NCI-H82 treated with DMSO at 0.1 percent for 48 hours (cell line): ENCODE measurements around the gene MTCH1.

Source experiments
- DNase-seq: peaks from one replicate; lab custom pipeline; 2025; ENCODE audit not compliant: unreplicated experiment; lab: John Stamatoyannopoulos, UW

MTCH1 gene

DNA sequence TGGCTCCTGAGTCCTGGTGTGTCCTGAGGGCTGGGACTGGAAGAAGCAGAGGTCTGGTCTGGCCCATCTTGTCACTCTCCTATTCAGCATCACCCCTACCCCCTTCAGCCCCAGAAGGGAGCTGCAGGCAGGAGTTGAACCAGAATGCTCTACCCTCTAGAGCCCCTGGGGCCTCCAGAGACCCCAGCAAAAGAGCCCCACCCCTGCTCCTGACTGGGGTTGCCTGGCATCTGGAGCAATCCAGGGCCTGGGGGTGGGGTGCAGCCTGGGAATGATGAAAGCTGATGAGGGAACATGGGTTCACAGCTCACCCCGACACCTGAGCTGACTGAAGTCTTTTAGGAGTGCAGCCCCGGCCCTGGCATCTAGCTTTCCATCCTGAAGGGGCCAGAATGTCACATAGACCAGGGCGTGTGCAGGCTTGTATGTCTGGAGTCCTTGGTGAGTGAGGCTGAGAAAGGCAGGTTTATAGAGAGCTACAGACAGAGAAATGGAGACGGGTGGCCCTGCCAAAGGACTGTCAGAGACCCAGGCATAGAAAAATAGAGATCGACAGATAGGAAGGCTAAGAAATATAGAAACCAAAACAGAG, 31.7 kb upstream of the MTCH1 start:
- no peak for DNase-seq

DNA sequence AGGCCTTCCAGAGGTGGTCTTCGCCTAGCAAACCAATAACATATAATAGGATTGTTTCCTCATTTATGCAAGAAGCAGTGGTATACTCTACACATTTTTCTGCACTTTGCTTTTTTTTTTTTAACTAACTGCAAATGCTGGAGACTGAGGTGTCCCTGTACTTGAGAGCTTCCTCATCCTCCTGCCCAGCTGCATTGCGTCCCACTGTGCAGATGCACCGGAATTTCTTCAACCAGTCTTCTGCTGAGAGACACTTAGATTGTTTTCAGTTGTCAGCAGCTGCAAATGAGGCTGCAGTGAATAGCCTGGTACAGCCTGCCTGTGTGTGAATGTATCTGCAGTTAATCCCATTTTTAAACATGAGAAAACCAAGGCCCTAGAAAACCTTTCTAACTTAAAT, 31.0 kb upstream of the MTCH1 start:
- no peak for DNase-seq

GRCh38 chr6:37015532-37015931, 29.5 kb upstream of the MTCH1 start:
- DNase-seq: no peak

DNA sequence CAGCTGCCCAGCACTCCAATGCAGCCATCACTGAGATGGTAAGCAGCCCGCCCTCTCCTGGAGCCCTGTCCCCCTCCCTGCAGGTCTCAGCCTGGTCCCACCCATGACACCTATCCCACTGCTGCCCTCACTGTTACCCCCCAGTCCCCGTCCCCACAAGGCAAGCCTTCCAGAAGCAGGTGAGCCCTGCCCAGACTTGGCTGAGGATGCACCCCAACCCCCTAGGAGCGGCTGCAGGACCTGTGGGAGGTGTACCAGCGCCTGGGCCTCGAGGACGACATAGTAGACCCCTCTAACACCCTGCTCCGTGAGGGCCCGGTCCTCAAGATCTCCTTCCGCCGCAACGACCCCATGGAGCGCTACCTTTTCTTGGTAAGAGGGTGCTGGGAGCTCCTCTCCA, 28.7 kb upstream of the MTCH1 start:
- no peak for DNase-seq

- no peak for DNase-seq
Measured at GRCh38 chr6:37013516-37014491, 27.8 kb upstream of the MTCH1 start.

- no peak for DNase-seq
Measured at GRCh38 chr6:37011656-37012378, 25.8 kb upstream of the MTCH1 start.

- DNase-seq: no peak
Measured at GRCh38 chr6:37010402-37010892, 24.5 kb upstream of the MTCH1 start.

DNA sequence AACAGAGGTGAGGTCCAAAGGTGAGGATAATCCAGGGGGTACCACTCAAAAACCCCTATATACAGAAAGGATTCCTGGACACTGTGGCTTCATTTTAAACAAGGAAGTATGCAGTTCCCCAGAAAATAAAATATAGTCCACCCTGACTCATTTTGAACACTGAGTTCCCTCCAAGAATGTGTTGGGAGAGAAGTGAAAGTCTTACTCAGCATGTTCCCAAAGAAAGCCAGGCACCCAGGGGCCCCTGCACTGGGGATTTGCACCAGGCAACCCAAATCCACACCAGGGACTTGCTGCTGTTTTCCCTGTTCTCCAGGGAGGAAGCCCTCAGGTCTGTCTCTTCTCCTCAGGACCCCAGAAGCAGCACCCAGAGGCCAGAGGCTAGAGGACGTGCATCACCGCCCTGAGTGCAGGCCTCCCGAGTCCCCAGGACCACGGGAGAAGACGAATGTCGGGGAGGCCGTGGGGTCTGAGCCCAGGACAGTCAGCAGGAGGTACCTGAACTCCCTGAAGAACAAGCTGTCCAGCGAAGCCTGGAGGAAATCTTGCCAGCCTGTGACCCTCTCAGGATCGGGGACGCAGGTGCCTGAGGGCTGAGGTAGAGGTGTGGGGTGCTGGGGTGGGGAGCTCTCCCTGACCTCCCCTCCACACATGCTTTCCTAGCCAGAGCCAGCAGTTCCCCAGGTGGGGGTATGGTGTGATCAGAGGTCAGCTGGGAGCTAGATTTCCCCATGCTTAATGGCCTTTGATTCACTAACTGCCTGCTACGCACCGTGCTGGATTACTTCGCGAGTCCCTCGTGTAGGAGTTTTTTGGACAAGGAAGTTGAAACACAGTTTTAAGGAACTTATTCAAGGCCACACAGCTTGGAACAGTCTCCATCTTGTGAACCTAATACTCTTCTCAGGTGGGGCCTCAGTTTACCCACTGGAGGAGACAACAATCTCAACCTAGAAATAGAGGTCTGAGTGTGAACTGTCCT, 22.8 kb upstream of the MTCH1 start:
- DNase-seq: no peak

DNA sequence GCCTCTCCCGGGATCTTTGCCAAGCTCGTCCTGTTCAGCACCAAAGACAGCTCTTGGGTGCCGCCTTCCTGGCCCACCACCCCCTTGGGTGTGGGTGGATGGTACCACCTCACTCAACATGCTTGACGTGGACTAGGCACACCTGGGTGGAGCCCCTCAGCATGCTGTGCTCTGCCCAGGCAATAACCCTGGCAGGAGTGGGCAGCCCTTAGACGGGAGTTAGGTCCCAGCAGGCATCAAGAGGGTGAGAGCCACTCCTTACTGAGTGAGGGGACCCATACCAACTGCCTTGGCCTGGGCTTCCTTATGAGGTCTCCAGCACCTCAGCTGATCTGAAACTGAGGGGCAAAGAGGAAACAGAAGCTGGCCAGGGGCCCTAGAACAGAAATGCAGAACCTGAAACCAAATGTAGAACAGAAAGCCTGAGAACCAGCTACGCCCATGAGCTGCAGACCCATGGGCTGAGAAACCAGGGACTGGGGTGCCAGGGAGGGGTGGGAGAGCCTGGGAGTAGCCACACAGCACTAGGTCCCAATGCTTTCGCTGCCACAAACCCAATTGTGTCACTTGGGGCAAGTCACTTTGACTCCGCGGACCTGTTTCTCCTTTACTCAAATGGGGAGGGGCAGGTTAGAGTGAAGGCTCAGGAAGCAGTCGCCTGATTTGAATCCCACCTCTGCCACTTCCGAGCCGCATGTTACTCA, 21.5 kb upstream of the MTCH1 start:
- DNase-seq: no peak

GRCh38 chr6:37006793-37007339, 20.9 kb upstream of the MTCH1 start:
- DNase-seq: no peak

DNA sequence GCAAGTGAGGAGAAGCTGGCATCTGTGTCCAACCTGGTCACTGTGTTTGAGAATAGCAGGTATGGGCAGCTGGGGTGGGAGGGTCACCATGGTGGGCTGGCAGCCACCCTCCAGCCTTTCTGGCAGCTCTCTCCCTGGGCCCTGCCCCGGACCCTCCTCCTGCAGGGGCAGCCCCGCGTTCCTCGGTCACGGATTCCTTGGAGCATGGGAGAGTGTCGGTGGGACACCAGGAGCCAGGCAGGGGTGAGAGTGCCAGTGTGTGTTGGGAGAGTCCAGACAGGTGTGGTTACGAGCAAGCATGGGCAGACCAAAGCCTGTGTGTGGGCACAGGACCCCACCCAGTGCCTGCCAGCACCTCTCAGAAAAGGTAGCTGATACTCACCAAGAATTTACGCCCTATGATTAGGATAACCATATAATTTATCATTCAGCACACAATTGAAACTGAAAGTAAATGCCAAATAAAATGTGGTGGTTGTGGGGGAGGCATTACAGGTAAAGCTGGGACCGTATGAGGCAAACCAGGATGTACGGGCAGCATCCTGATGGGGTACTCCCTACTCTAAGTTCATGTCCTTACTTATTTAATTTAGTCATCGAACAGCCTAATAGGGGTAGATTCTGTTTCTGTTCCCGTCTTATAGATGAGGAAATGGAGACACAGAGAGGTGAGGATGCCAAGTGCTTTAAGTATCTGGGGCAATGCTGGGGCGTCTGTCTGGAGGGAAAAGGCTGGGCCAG, 20.0 kb upstream of the MTCH1 start:
- DNase-seq: no peak

DNA sequence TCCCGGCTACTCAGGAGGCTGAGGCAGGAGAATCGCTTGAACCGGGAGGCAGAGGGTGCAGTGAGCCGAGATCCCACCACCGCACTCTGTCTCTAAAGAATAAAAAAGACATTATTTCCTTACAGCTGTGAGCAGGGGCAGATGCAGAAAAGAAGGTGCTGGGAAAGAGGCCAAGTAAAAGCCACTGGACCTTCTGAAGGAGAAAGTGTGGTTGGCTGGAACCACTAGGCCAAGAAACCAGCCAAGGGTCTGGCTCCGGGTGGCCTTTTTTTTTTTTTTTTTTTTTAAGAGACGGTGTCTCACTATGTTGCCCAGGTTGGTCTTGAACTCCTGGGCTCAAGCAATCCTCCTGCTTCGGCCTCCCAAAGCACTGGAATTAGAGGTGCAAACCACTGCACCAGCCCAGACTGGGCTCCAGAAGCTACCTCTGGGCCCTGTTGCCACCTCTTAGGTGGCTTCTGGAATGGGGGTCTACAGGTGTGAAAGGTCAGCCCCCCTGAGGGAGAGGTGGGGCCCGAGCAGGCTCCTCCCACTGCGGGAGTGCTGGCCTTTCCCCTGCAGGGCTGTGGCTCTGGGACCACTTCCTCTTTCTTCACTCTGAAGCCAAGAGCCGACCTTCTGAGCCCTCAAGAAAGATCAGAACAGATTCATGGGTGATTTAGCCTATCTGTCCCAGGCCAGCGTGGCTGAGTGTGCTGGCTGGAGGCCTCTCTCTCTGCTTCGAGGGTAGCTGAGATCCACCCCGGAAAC, 19.2 kb upstream of the MTCH1 start, which contains the start of gene FGD2:
TSS of gene FGD2 (plus strand) at position 595 of the 750 bp plus-strand sequence. CDS start 163 bp downstream, outside the sequence.
- no peak for DNase-seq

GRCh38 chr6:37004044-37004980, 18.3 kb upstream of the MTCH1 start:
- no peak for DNase-seq

GRCh38 chr6:36999751-37000125, 13.7 kb upstream of the MTCH1 start:
- no peak for DNase-seq

DNA sequence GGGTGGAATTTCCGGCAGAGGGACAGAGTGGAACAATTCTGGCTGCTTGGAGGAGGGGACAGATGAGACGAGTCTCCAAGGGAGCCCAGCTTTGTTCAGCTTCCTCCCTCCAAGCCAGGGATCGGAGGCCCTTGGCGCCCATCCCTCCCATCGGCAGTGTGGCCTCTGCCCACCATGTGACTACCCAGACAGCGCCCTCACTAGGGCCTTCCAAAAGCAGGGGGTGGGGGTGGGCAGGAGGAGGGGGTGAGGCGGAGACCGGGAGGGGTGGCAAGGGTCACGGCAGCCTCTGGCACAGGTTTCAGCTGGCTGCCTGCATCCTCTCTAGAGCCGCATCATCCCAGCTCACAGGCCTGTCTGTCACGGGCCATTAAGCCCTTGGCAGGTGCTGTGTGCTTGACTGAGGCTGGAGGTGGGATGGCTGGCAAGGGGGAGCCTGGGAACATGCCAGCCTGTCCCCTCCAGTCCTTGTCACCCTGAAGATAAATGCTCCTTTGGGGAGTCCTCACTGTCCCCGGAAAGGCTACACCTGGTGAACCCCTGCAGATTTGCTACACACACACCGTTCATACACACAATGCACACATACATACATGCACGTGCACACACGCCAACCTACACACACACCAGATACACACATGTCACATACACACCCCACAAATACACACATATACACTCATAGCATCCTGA, 13.2 kb upstream of the MTCH1 start:
- no peak for DNase-seq

DNA sequence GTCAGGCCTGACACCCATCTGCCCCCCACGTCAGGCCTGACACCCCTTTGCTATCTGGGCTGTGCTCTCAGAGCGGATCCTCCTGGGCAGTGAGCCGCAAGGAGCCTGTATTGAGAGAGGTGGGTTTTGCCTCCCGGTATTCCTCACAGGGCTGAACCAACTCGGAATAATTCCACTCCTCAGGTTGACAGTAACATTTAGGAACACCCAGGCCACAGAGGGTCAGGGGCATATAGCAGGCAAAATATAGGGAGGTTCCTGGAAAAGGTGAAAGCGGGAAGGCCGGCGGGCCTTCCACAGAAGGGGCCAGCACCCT, 12.7 kb upstream of the MTCH1 start:
- DNase-seq: no peak
